Suprapubic skin (tissue), 4 donors: ENCODE data around the gene ARID1B.

Experiments
- CTCF ChIP-seq, 2 donors: fragments of 200-600 bp in 1 of 2; fragments of 450-650 bp in 1 of 2; sonication (generic) in 1 of 2; IDR thresholded peaks; one replicate each; pipeline ENCODE4 v1.5.1; 2016 to 2019; ENCODE audit warnings: antibody characterized with exemption in 2 of 2, mild to moderate bottlenecking in 1 of 2, moderate library complexity in 1 of 2
- POLR2A ChIP-seq, 2 donors: fragments of 450-650 bp; IDR thresholded peaks; one replicate each; pipeline ENCODE4 v1.6.1; 2017; ENCODE audit warnings: antibody characterized with exemption in 2 of 2, mild to moderate bottlenecking in 2 of 2, moderate library complexity in 2 of 2
- POLR2AphosphoS5 ChIP-seq, 3 donors: sonication (generic); formaldehyde crosslinking; IDR thresholded peaks; one replicate each; pipeline ENCODE4 v1.6.1; 2017; ENCODE audit warnings: antibody characterized with exemption in 3 of 3

GRCh38 chr6:156851454-156851921, 74.3 kb downstream of the ARID1B start:
- no peak for TF ChIP-seq CTCF (IDR thresholded peaks at IDR 0.05)
- TF ChIP-seq POLR2A (IDR thresholded peaks at IDR 0.05), result no peak
- TF ChIP-seq POLR2AphosphoS5 (IDR thresholded peaks at IDR 0.05), result no peak
